Activated naive CD4-positive, alpha-beta T cell treated with anti-CD3 and anti-CD28 coated beads, Interleukin-2, amount 50 U/mL, for 16 hours (primary cell): ENCODE results near the gene NHEJ1.
"Not testable (repeated sequence)": the region's sequence is repeated elsewhere in the genome, so short reads cannot be mapped to it uniquely, and the experiment has no call there.

ENCODE experiments used
- DNase-seq: peaks from one replicate; pipeline ENCODE4 v3.0.0-alpha.2; 2020

The NHEJ1 gene

GRCh38 chr2:219160186-219161017 lies at the start of gene NHEJ1:
Gene NHEJ1 (minus strand): TSS chr2:219160815. CDS start chr2:219158362, 2,453 bp downstream.
- peak; percentile 91 for DNase-seq

- no peak for DNase-seq
These were observed 48.9 kb upstream of the NHEJ1 start for GRCh38 chr2:219209236-219210195.

GRCh38 chr2:219207884-219208740 lies 47.5 kb upstream of the NHEJ1 start:
- no peak for DNase-seq

GRCh38 chr2:219207134-219207883 lies 46.7 kb upstream of the NHEJ1 start:
- DNase-seq: no peak

- DNase-seq: peak; percentile 96
These were observed 45.9 kb upstream of the NHEJ1 start, which contains the start of gene ZFAND2B for GRCh38 chr2:219206328-219207133. Gene ZFAND2B (plus strand): TSS chr2:219206782. CDS start chr2:219206988, 206 bp downstream.

- DNase-seq: no peak
These were observed 45.3 kb upstream of the NHEJ1 start for GRCh38 chr2:219205981-219206327.

- DNase-seq: no peak
These were observed 44.5 kb upstream of the NHEJ1 start for GRCh38 chr2:219205165-219205538.

GRCh38 chr2:219204425-219205164 lies 44.0 kb upstream of the NHEJ1 start:
- no peak for DNase-seq

- DNase-seq: not testable (repeated sequence)
These were observed 40.7 kb upstream of the NHEJ1 start for GRCh38 chr2:219201331-219201730.

- not testable (repeated sequence) for DNase-seq
These were observed 40.1 kb upstream of the NHEJ1 start for GRCh38 chr2:219200502-219201326.

GRCh38 chr2:219199470-219200211 lies 39.0 kb upstream of the NHEJ1 start:
- DNase-seq: no peak

GRCh38 chr2:219198974-219199373 lies 38.4 kb upstream of the NHEJ1 start:
- DNase-seq: no peak

- no peak for DNase-seq
These were observed 36.8 kb upstream of the NHEJ1 start for GRCh38 chr2:219197388-219197787.

GRCh38 chr2:219186754-219187456 lies 26.3 kb upstream of the NHEJ1 start:
- DNase-seq: no peak

GRCh38 chr2:219184121-219184520 lies 23.5 kb upstream of the NHEJ1 start:
- DNase-seq: no peak

- no peak for DNase-seq
These were observed 22.6 kb upstream of the NHEJ1 start for GRCh38 chr2:219183151-219183772.
